GM12872 (cell line): ENCODE data around the gene PPM1L.

Source experiments
- TF ChIP-seq, protein P1 (sequence below): IDR thresholded peaks from 3 replicates; pipeline ENCODE4 v1.5.1; 2011; ENCODE audit warnings: low read depth, mild to moderate bottlenecking, low read length, moderate library complexity; ENCODE audit not compliant: insufficient read depth

Gene PPM1L

DNA sequence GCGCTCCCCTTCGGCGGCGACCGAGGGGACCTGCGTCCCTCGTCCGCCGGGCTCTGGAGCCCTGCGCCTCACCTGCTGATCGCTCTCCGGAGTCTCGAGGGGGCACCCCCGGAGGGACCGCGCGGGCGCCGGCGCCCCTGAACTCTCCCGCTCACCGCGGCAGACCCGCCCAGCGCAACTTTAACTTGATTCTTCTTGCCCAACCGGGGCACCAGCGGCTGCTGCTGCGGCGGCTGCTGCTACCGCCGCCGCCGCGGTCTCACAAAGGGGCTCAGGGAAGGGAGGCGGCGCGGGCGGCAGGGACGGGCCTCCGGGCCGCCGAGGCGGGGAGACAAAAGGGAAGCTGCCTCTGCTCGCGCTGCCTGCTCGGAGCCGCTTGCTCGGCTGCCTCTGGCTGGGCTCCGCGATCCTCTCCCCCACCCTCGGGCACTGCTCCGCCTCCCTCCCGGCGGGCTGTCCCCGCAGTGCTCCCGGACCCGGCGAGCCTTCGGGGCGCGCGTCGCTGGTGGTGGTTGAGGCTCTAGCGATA lies at the start of gene PPM1L:
PPM1L (plus strand) TSS at position 456 of the 529 bp plus-strand sequence.
- TF ChIP-seq, protein P1, sequence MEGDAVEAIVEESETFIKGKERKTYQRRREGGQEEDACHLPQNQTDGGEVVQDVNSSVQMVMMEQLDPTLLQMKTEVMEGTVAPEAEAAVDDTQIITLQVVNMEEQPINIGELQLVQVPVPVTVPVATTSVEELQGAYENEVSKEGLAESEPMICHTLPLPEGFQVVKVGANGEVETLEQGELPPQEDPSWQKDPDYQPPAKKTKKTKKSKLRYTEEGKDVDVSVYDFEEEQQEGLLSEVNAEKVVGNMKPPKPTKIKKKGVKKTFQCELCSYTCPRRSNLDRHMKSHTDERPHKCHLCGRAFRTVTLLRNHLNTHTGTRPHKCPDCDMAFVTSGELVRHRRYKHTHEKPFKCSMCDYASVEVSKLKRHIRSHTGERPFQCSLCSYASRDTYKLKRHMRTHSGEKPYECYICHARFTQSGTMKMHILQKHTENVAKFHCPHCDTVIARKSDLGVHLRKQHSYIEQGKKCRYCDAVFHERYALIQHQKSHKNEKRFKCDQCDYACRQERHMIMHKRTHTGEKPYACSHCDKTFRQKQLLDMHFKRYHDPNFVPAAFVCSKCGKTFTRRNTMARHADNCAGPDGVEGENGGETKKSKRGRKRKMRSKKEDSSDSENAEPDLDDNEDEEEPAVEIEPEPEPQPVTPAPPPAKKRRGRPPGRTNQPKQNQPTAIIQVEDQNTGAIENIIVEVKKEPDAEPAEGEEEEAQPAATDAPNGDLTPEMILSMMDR = no peak

DNA sequence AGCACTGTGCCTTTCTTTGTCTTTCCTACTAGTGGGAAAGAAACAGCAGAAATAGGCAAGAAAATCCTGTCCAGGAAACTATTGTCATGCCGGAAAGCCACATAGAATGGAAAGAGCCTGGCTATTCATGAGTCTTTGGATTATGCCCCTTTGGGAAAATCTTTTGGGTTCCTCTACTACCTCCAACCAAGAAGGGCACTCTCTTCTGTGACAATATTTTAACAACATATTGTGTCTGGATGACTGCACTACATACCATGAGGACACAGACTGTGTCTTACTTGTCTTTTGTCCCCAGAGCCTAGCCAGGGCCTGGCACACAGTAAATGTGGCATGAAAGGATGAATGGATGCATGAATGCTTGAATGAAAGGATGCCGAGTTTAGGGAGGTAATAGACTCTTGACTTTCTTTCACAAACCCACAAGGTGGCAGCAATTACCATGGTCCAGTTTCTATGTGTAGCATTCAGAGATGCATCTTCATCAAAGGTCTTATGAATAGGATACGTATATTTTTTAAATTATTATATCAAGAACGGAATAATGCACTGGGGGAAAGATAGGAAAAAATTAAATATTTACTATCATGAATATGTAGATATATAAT lies 48.7 kb upstream of the PPM1L start:
- TF ChIP-seq, protein P1 = peak; percentile 37; the same call in 2 of the 3 replicates

DNA sequence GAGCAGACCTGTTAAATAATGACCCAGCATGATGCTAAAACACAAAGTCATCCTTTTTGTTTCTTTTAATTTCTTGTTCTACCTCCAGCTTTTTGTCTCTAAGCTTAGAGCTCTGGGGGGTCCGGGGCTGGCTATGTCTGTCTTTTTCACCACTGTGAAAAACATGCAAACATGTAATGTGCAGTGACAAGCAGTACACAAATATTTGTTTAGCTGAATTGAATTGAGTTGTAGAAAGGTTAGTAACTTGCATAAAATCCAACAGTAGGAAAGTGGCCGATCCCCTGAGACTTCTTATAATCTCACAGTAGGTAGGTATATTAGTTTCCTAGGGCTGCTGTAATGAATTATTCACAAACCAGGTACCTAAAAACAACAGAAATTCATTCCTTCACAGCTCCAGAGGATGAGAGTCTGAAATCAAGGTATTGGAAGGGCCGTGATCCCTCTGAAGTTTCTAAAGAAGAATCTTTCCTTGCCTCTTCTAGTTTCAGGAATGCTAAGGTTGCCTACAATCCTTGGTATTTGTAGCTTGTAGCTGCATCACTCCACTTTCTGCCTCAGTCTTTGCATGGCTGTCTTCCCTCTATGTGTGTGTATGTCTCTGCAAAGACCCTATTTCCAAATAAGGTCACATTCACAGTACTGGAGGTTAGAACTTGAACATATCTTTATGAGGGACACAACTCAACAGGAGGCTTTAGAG lies 46.4 kb upstream of the PPM1L start:
- TF ChIP-seq, protein P1 = no peak

DNA sequence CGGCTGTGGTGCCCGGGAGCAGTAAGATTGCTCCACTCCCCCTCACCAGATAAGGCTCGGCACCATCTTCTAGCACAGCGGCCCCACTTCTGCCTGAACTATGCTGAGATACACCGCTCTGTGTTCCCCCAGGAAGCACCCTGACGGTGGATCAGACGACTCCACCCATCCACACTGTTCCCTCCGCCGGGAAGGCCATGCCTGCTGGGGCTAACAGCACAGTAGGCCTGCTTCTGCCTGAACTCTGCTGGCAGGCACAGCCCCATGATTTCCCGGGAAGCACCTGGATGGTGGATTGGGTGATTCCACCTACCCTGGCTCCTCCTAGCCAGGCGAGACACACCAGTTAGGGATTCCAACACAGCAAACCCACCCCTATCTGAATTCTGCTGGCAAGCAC lies 36.3 kb upstream of the PPM1L start:
- TF ChIP-seq, protein P1 = no peak

DNA sequence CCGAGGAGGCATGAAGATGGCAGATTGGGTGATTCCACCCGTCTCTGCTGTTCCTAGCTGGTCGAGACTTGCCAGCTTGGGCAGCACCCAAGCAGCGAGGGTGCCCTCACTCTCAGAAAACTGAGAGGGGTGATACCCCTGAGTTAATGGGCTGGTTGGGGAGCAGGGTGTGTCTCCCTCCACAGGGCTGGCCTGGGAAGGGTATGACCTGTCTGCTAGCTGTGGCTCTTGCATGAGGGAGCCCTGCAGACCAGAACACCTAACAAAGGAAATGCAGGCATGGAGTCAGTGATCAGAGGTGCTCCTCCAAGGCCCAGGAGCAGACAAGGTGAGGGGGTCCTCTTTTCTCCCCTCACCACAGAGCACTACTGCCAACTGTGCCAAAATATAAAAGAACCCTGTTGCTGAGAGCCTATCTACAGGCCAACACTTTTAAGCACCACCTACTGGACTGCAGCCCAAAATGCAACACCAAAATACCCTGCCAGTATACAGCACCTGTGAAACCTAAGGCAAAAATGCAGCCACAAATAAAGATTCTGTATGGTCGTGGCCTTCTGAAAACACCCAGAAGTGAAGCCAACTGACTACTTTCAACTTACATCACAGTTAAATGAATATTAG lies 35.8 kb upstream of the PPM1L start:
- TF ChIP-seq, protein P1 = peak; percentile 46; the same call in 1 of the 3 replicates

DNA sequence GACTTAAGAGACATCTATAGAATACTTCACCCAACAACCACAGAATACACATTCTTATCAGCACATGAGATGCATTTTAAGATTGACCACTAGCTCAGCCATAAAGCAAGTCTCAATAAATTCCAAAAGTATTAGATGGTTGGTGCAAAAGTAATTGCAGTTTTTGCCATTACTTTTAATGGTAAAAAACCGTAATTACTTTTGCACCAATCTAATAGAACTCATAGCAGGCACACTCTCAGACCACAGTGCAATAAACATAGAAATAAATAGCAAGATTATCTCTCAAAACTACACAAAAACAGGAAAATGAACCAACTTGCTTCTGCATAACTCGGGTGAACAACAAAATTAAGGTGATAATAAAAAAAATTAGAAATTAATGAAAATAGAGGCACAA lies 33.7 kb upstream of the PPM1L start:
- TF ChIP-seq, protein P1 = no peak

DNA sequence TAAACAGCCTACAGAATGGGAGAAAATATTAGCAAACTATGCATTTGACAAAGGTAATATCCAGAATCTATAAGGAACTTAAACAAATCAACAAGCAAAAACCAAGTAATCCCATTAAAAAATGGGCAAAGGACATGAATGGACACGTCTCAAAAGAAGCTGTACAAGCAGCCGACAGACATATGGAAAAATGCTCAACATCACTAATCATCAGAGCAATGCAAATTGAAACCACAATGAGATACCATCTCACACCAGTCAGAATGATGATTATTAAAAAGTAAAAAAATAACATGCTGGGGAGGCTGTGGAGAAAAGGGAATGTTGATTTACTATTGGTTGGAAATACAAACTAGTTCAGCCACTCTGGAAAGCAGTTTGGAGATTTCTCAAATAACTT lies 30.7 kb upstream of the PPM1L start:
- TF ChIP-seq, protein P1 = no peak
